ENCODE results near the gene E2F4. TPM values are rescaled to one million over a fixed set of nuclear protein-coding genes. Genes with fewer than 3 reads are reported as not detected.

Gene E2F4
- total and polyA plus RNA-seq, 2 of the 8 experiments (the other 6 are each of a cell fraction or from before 2014, with no cell fraction given) = 79.9 to 157 TPM

DNA sequence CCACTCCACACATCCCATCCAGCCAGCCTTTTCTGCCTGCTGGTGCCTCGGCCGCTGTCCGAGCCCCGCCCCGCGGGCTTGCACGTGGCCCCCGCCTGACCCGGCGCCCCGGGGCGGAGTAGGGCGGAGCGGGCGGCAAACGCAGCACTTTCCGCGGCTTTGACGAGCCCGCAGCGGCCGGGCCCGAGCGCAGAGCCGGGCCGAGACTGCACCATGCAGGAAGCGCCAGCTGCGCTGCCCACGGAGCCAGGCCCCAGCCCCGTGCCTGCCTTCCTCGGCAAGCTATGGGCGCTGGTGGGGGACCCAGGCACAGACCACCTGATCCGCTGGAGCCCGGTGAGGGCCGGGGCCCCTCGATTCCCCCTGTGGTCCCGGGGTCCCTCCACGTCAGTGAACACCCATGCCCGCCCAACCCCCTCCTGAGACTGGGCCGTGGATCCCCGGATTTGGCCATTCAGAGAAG is 27.3 kb upstream of the E2F4 start, which contains the start of gene HSF4:
HSF4 (plus strand) TSS at position 147 of the 463 bp plus-strand sequence; CDS start at position 214, 67 bp downstream.
- peak within 1 kb of the TSS; percentile 48 for H3K18ac ChIP-seq (ENCODE audit: extremely low read depth, low read length)
- no peak within 1 kb of the TSS for H2BK5ac ChIP-seq (ENCODE audit: low read depth, low read length)
- H2BK12ac ChIP-seq (ENCODE audit: low read depth, low read length) = peak within 1 kb of the TSS; percentile 90; the same call in 1 of the 2 replicates
- peaks cover 0 to 38% (median 32%) of the 10 kb centered on the region in 4 experiments; a peak in 6 of 7 replicates for H3K4me1 ChIP-seq (replicated peaks in 1 of 4; ENCODE audit: control insufficient read depth in 3 of 4, insufficient read depth in 4 of 4, low read length in 3 of 4)
- H3K23me2 ChIP-seq (ENCODE audit: low read depth, low read length) = peaks cover 13% of the 10 kb centered on the region
- 6% methylated on average over 27 of the region's 41 CpGs; no CpG with 5 or more reads in 1 of the 2 experiments for WGBS, 2 experiments (ENCODE audit: extremely low coverage in 1 of 2, insufficient coverage in 1 of 2, insufficient read length in 1 of 2, insufficient replicate concordance in 2 of 2, low coverage in 1 of 2, low lambda C conversion rate in 2 of 2, missing lambda C conversion rate in 1 of 2)
- DNase-seq (ENCODE audit: low read depth in 1 of 2, low spot score in 2 of 2) (peak in 1 of 2 experiments; percentile 64), FAIRE-seq (no peak)
- H3K23ac ChIP-seq (ENCODE audit: insufficient read length) = no peak within 1 kb of the TSS
- H2AFZ ChIP-seq (ENCODE audit: low read length) = no peak within 1 kb of the TSS
- no peak within 1 kb of the TSS for H3K4ac ChIP-seq (replicated peaks; ENCODE audit: insufficient read length, low read depth, low read length)
- no peak within 1 kb of the TSS for H3K9ac ChIP-seq (replicated peaks in 1 of 4; ENCODE audit: extremely low read depth in 1 of 4, low read depth in 3 of 4, low read length in 3 of 4)
- no peak within 1 kb of the TSS for H3K14ac ChIP-seq (ENCODE audit: insufficient read length)
- H2BK20ac ChIP-seq (ENCODE audit: low read length) = no peak within 1 kb of the TSS; the same call in 1 of the 2 replicates
- H3K79me2 ChIP-seq (ENCODE audit: control insufficient read depth in 1 of 2, insufficient read depth in 2 of 2, low read length in 2 of 2) = no peaks in the 10 kb centered on the region
- H3K9me3 ChIP-seq (ENCODE audit: insufficient read depth in 2 of 2, low read depth in 1 of 2, low read length in 1 of 2) = no peaks in the 10 kb centered on the region
- H3K27me3 ChIP-seq (replicated peaks in 1 of 4; ENCODE audit: control insufficient read depth in 3 of 4, extremely low read depth in 1 of 4, insufficient read depth in 3 of 4, low read length in 3 of 4) = peaks cover 91 to 100% (median 99%) of the 10 kb centered on the region in 4 experiments
- CTCF ChIA-PET (ENCODE audit: partially characterized antibody) = interaction anchor here (0.7 to 19.3 kb wide), 6 partner anchors 8 to 235 kb away, joined by 3 to 291 read pairs (median 15); partner anchors contain the start of genes B3GNT9, FBXL8, MATCAP1 and TRADD
- POLR2A ChIA-PET (ENCODE audit: partially characterized antibody) = interaction anchor here (1.7 to 7.9 kb wide), 3 partner anchors 12 to 19 kb away, joined by 5 to 59 read pairs (median 19); partner anchors contain the start of genes B3GNT9 and MATCAP1
- no peak within 1 kb of the TSS for H3K27ac ChIP-seq (ENCODE audit: low read depth, low read length)
- no peak within 1 kb of the TSS for H4K5ac ChIP-seq (ENCODE audit: insufficient read length, low read depth, low read length)
- no peak within 1 kb of the TSS for H2AK5ac ChIP-seq (ENCODE audit: low read depth, low read length)
- peak within 1 kb of the TSS; percentile 71 for H4K8ac ChIP-seq (ENCODE audit: extremely low read depth, insufficient read depth, low read length)
- H2BK120ac ChIP-seq (replicated peaks; ENCODE audit: low read depth, low read length) = no peak within 1 kb of the TSS
- H3K56ac ChIP-seq (replicated peaks; ENCODE audit: insufficient read length, low read depth, low read length) = no peak within 1 kb of the TSS
- peaks cover 2 to 25% of the 10 kb centered on the region in 2 experiments for H4K20me1 ChIP-seq (replicated peaks in 1 of 2; ENCODE audit: control insufficient read depth in 1 of 2, insufficient read depth in 2 of 2, low read length in 2 of 2)
- H3K79me1 ChIP-seq (ENCODE audit: low read depth, low read length) = no peaks in the 10 kb centered on the region
- H4K91ac ChIP-seq (replicated peaks; ENCODE audit: insufficient read length, low read length) = no peak within 1 kb of the TSS
- H2BK15ac ChIP-seq (ENCODE audit: low read length) = no peak within 1 kb of the TSS; the same call in 1 of the 2 replicates
- H3K36me3 ChIP-seq (ENCODE audit: control insufficient read depth in 2 of 4, insufficient read depth in 4 of 4, low read length in 3 of 4) = peaks cover 0 to 14% (median 0%) of the 10 kb centered on the region in 4 experiments; a peak in 1 of 8 replicates
- peak within 1 kb of the TSS; percentile 71 to 98 for H3K4me2 ChIP-seq (ENCODE audit: insufficient read depth in 1 of 2, low read depth in 2 of 2, low read length in 2 of 2)
- H3K4me3 ChIP-seq (ENCODE audit: extremely low read depth in 1 of 4, insufficient read depth in 2 of 4, low read depth in 3 of 4, low read length in 4 of 4) = peak within 1 kb of the TSS; percentile 17 to 56 (median 22)
- TF ChIP-seq, protein P1, sequence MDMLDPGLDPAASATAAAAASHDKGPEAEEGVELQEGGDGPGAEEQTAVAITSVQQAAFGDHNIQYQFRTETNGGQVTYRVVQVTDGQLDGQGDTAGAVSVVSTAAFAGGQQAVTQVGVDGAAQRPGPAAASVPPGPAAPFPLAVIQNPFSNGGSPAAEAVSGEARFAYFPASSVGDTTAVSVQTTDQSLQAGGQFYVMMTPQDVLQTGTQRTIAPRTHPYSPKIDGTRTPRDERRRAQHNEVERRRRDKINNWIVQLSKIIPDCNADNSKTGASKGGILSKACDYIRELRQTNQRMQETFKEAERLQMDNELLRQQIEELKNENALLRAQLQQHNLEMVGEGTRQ (IDR thresholded peaks at IDR 0.05; ENCODE audit: low read length) = 0 out of 2 replicates have a peak, but pooled peaks have one; percentile 7
- no peak for TF ChIP-seq HDAC6 (IDR thresholded peaks at IDR 0.05; ENCODE audit: low read depth, low read length)
- no peak for TF ChIP-seq CBX8 (IDR thresholded peaks at IDR 0.05; ENCODE audit: borderline replicate concordance, low read depth, low read length)
- no peak for TF ChIP-seq GTF2F1 (IDR thresholded peaks at IDR 0.05; ENCODE audit: borderline replicate concordance, low read depth, low read length)
- TF ChIP-seq, protein P2, sequence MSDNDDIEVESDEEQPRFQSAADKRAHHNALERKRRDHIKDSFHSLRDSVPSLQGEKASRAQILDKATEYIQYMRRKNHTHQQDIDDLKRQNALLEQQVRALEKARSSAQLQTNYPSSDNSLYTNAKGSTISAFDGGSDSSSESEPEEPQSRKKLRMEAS (IDR thresholded peaks at IDR 0.05) = peak; percentile 70
- peak; percentile 6 for TF ChIP-seq CTBP2 (IDR thresholded peaks at IDR 0.05; ENCODE audit: borderline replicate concordance, insufficient read depth, insufficient read length, low read length)
- no peak for TF ChIP-seq JUN (IDR thresholded peaks at IDR 0.05; ENCODE audit: low read depth, low read length)
- TF ChIP-seq, protein P3, sequence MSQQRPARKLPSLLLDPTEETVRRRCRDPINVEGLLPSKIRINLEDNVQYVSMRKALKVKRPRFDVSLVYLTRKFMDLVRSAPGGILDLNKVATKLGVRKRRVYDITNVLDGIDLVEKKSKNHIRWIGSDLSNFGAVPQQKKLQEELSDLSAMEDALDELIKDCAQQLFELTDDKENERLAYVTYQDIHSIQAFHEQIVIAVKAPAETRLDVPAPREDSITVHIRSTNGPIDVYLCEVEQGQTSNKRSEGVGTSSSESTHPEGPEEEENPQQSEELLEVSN (IDR thresholded peaks at IDR 0.05) = peak; percentile 76; the same call in 1 of the 2 replicates
- TF ChIP-seq CHD2 (IDR thresholded peaks at IDR 0.05; ENCODE audit: low read length) = no peak
- TF ChIP-seq TAF1 (IDR thresholded peaks at IDR 0.05; ENCODE audit: low read depth, low read length) = no peak
- no peak for TF ChIP-seq EGR1 (IDR thresholded peaks at IDR 0.05; ENCODE audit: borderline replicate concordance, low read depth, low read length)
